Tibial nerve (tissue), 4 donors: ENCODE results near the gene DLX6. TPM values are rescaled to one million over a fixed set of nuclear protein-coding genes. Genes with fewer than 3 reads are reported as not detected.

Experiments
- DNase-seq, 2 donors: peaks; one replicate each; pipeline ENCODE4 v3.0.0-alpha.2; 2019; ENCODE audit warnings: low spot score in 2 of 2
- H3K27ac ChIP-seq, 4 donors: fragments of 200-600 bp; sonication (generic) in 3 of 4; one replicate each; pipeline ENCODE4 v1.5.1; 2017 to 2019; ENCODE audit warnings: mild to moderate bottlenecking in 1 of 4
- H3K27me3 ChIP-seq, 2 donors: fragments of 200-600 bp; sonication (generic) in 1 of 2; one replicate each; pipeline versions ENCODE4 v1.5.1 to v1.6.0; 2017 to 2019
- H3K36me3 ChIP-seq, 3 donors: fragments of 200-600 bp; sonication (generic); one replicate each; pipeline ENCODE4 v1.5.1; 2018 to 2019
- H3K4me1 ChIP-seq, 4 donors: fragments of 200-600 bp; sonication (generic) in 3 of 4; one replicate each; pipeline ENCODE4 v1.5.1; 2017 to 2019
- H3K4me3 ChIP-seq, 4 donors: fragments of 200-600 bp; sonication (generic) in 3 of 4; one replicate each; pipeline ENCODE4 v1.5.1; 2017 to 2019; ENCODE audit warnings: mild to moderate bottlenecking in 1 of 4, moderate library complexity in 1 of 4
- H3K9me3 ChIP-seq, 4 donors: fragments of 200-600 bp; sonication (generic) in 3 of 4; one replicate each; pipeline ENCODE4 v1.5.1; 2017 to 2019
- CTCF ChIP-seq, 5 experiments: fragments of 200-600 bp in 3 of 5; fragments of 450-650 bp in 2 of 5; sonication (generic) in 3 of 5; IDR thresholded peaks; one replicate each; pipeline ENCODE4 v1.5.1; 2016 to 2019; ENCODE audit warnings: antibody characterized with exemption in 5 of 5, mild to moderate bottlenecking in 3 of 5, moderate library complexity in 2 of 5
- EP300 ChIP-seq, 2 donors: sonication (generic); formaldehyde crosslinking; IDR thresholded peaks; one replicate each; pipeline ENCODE4 v1.6.1; 2017; ENCODE audit warnings: antibody characterized with exemption in 2 of 2, mild to moderate bottlenecking in 1 of 2
- POLR2A ChIP-seq, 2 donors: fragments of 450-650 bp; IDR thresholded peaks; one replicate each; pipeline ENCODE4 v1.6.1; 2017; ENCODE audit warnings: antibody characterized with exemption in 2 of 2, mild to moderate bottlenecking in 2 of 2, moderate library complexity in 2 of 2
- WGBS, 2 donors: methylation state at CpG; one replicate each; pipeline ENCODE4 v1.1.5; 2018; 5-methylcytosine and 5-hydroxymethylcytosine counted together
- total RNA-seq, 4 donors: library from RNA; depleted of rRNA; stranded (reverse); fragments of >200 nt; gene quantifications; one replicate each; pipeline ENCODE4 v1.1.0, GENCODE V29; 2016

DLX6 gene
- total RNA-seq, 4 donors from 2014 or later, result not detected

GRCh38 chr7:96998333-96998732, 7.0 kb upstream of the DLX6 start:
- peaks cover 0 to 26% (median 3%) of the 10 kb centered on the region in 4 donors for H3K4me1 ChIP-seq
- 8 to 9% methylated on average over 11 of the region's 11 CpGs for WGBS, 2 donors
- H3K36me3 ChIP-seq, result no peaks in the 10 kb centered on the region
- H3K27me3 ChIP-seq, result peaks cover 4 to 100% of the 10 kb centered on the region in 2 donors
- no peaks in the 10 kb centered on the region for H3K9me3 ChIP-seq
- H3K27ac ChIP-seq, result no peak overlapping the region
- TF ChIP-seq EP300 (IDR thresholded peaks at IDR 0.05), result no peak
- no peak overlapping the region for H3K4me3 ChIP-seq
- DNase-seq, result no peak

GRCh38 chr7:96998744-96999143, 6.6 kb upstream of the DLX6 start:
- peaks cover 5 to 100% of the 10 kb centered on the region in 2 donors for H3K27me3 ChIP-seq
- no peak for DNase-seq

GRCh38 chr7:97001221-97001620, 4.1 kb upstream of the DLX6 start:
- WGBS, 2 donors, result 37 to 48% methylated on average over 3 of the region's 3 CpGs
- Histone ChIP-seq H3K27ac (no peak overlapping the region), H3K4me3 (no peak overlapping the region), H3K27me3 (peaks cover 14 to 96% of the 10 kb centered on the region in 2 donors), H3K36me3 (no peaks in the 10 kb centered on the region), H3K4me1 (peaks cover 0 to 54% (median 11%) of the 10 kb centered on the region in 4 donors), H3K9me3 (no peaks in the 10 kb centered on the region)
- TF ChIP-seq POLR2A (IDR thresholded peaks at IDR 0.05) (no peak), EP300 (IDR thresholded peaks at IDR 0.05) (no peak), CTCF (IDR thresholded peaks at IDR 0.05) (no peak)
- DNase-seq, result no peak

More at GRCh38 chr7:96998744-96999143, 6.6 kb upstream of the DLX6 start:
- H3K4me1 ChIP-seq, result peaks cover 0 to 29% (median 3%) of the 10 kb centered on the region in 4 donors
- H3K36me3 ChIP-seq, result no peaks in the 10 kb centered on the region
- H3K27ac ChIP-seq, result no peak overlapping the region
- no peaks in the 10 kb centered on the region for H3K9me3 ChIP-seq
- WGBS, 2 donors, result 3 to 4% methylated on average over 14 of the region's 14 CpGs
- H3K4me3 ChIP-seq, result no peak overlapping the region
- no peak for TF ChIP-seq POLR2A (IDR thresholded peaks at IDR 0.05)
- no peak for TF ChIP-seq EP300 (IDR thresholded peaks at IDR 0.05)
- TF ChIP-seq CTCF (IDR thresholded peaks at IDR 0.05), result no peak

GRCh38 chr7:97001656-97002554, 3.4 kb upstream of the DLX6 start:
- TF ChIP-seq CTCF (IDR thresholded peaks at IDR 0.05) (no peak), POLR2A (IDR thresholded peaks at IDR 0.05) (no peak), EP300 (IDR thresholded peaks at IDR 0.05) (no peak)
- H3K4me3 ChIP-seq, result no peak overlapping the region
- H3K27me3 ChIP-seq, result peaks cover 14 to 95% of the 10 kb centered on the region in 2 donors
- no peak for DNase-seq
- H3K36me3 ChIP-seq, result no peaks in the 10 kb centered on the region
- H3K9me3 ChIP-seq, result no peaks in the 10 kb centered on the region
- H3K4me1 ChIP-seq, result peaks cover 0 to 54% (median 11%) of the 10 kb centered on the region in 4 donors
- no peak overlapping the region for H3K27ac ChIP-seq
- 52 to 57% methylated on average over 39 of the region's 39 CpGs for WGBS, 2 donors

- no peak for DNase-seq
- H3K4me3 ChIP-seq, result no peak overlapping the region
- no peaks in the 10 kb centered on the region for H3K9me3 ChIP-seq
- H3K4me1 ChIP-seq, result peaks cover 0 to 51% (median 10%) of the 10 kb centered on the region in 4 donors
- TF ChIP-seq POLR2A (IDR thresholded peaks at IDR 0.05) (no peak), CTCF (IDR thresholded peaks at IDR 0.05) (no peak), EP300 (IDR thresholded peaks at IDR 0.05) (no peak)
- no peak overlapping the region for H3K27ac ChIP-seq
- peaks cover 14 to 95% of the 10 kb centered on the region in 2 donors for H3K27me3 ChIP-seq
- no peaks in the 10 kb centered on the region for H3K36me3 ChIP-seq
- 23 to 24% methylated on average over 20 to 22 of the region's 22 CpGs for WGBS, 2 donors
Measured at GRCh38 chr7:97002555-97003261, 2.6 kb upstream of the DLX6 start.
